GM23248 (cell line): Measurements from ENCODE around the gene HSD17B8.

ENCODE experiments used
- EZH2 ChIP-seq: fragments of 200-600 bp; sonication (generic); IDR thresholded peaks from 2 replicates; pipeline ENCODE4 v1.6.1; 2018; ENCODE audit warnings: antibody characterized with exemption, mild to moderate bottlenecking; ENCODE audit not compliant: insufficient read depth, poor library complexity, severe bottlenecking
- EZH2phosphoT487 ChIP-seq: fragments of 200-600 bp; sonication (generic); IDR thresholded peaks from 2 replicates; pipeline ENCODE4 v1.6.1; 2018; ENCODE audit warnings: antibody characterized with exemption, moderate library complexity, mild to moderate bottlenecking, low read depth; ENCODE audit not compliant: insufficient read depth

DNA sequence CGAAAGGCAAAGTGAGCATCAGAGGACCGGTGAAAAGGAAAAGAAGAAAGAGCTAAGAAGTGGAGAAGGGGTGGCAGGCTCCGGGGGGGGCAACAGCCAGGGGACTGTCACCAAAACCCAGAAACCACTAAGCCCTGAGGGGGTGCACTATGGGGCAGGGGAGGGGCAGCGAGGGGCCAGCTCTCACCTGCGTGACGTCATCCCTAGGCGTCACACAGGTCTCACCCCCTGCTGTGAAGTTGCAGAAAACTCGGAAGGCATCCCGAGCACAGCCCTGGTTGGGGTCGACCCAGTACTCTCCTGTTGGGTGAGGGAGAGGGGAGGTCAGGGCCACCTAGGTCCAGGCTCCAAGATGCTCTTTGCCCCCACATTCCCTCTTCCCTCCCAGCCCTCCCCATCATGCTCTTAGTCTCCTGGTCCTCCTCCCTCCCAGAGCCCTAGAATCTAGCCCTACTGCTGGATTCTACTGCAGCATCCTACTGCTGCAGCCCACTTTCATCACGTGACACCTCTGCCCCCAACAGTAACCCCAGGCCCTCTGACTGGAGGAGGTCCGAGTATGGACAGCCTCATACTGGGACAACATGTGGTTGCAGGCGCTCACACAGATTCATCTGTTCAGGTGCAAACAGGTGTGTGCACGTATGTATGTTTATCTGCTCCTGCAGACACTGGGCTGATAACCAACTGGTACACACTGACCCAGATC, 39.6 kb upstream of the HSD17B8 start:
- TF ChIP-seq EZH2 (no peak), EZH2phosphoT487 (no peak)
